B cell (primary cell): ENCODE measurements around the gene NDUFA1.

Experiments used
- EZH2 ChIP-seq: IDR thresholded peaks from 2 replicates; pipeline ENCODE4 v1.6.1; 2012; ENCODE audit warnings: borderline replicate concordance, low read depth, mild to moderate bottlenecking, moderate library complexity, low read length; ENCODE audit not compliant: insufficient read depth, poor library complexity, severe bottlenecking
- TF ChIP-seq, protein P1 (sequence below): fragments of 200-600 bp; IDR thresholded peaks from one replicate; pipeline ENCODE4 v1.8.0; 2022; ENCODE audit warnings: antibody characterized with exemption, mild to moderate bottlenecking

DNA sequence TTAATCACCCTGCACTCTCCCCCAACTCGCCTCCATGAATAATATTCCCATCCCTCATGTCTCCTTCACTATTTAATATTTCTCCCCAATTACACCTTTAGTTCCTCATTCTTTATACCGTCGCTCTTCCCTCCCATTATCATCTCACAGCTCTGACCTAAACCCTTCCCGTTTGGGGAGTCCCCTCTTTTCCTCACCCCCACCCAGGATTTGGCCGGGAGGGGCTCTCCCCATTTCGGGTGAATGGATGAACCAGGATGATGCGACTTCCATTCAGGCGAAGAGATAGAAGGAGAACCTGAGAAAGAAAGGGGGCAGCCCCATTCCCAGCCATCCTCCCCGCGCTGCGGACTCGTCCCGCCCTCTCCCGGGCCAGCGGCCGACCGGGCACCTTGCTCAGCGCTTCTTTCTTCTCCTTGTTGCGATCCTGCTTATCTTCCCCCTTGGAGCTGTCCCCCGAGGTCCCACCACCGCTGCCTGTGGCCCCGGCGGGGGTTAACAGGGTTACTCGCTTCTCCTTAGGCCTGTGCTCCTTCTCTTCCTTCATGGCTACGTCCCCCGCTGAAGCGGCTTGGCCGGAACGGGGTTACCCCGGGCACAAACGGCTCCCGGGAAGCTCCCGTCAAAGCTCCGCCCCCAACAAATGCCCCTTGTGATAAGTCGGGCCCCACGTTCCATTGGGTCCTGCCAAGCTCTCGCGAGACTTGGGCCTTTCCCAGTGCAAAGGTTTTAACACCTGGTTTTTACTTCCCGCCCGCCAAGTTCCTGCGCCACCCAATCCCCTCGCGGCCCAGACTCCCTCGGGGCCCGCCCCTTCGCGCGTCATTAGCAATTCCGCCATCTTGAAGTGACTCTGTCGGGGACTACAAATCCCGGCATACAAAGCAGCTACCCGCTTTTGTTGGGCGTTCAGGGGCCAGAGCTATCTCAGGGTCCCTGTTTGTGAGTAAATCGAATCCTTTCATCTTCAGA lies 19.0 kb upstream of the NDUFA1 start, which contains the start of gene UPF3B:
- TF ChIP-seq, protein P1, sequence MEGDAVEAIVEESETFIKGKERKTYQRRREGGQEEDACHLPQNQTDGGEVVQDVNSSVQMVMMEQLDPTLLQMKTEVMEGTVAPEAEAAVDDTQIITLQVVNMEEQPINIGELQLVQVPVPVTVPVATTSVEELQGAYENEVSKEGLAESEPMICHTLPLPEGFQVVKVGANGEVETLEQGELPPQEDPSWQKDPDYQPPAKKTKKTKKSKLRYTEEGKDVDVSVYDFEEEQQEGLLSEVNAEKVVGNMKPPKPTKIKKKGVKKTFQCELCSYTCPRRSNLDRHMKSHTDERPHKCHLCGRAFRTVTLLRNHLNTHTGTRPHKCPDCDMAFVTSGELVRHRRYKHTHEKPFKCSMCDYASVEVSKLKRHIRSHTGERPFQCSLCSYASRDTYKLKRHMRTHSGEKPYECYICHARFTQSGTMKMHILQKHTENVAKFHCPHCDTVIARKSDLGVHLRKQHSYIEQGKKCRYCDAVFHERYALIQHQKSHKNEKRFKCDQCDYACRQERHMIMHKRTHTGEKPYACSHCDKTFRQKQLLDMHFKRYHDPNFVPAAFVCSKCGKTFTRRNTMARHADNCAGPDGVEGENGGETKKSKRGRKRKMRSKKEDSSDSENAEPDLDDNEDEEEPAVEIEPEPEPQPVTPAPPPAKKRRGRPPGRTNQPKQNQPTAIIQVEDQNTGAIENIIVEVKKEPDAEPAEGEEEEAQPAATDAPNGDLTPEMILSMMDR: no peak
- TF ChIP-seq EZH2: no peak
